Measurements from ENCODE around the gene NOX5. TPM values are rescaled to one million over a fixed set of nuclear protein-coding genes. Genes with fewer than 3 reads are reported as not detected.

NOX5 gene
- total RNA-seq, 1 experiment from 2014 or later, result not detected

GRCh38 chr15:68985361-68985891 lies 29.1 kb upstream of the NOX5 start:
- Histone ChIP-seq H3K4me3 (ENCODE audit: insufficient read depth, low read depth, low read length) (no peak overlapping the region), H3K36me3 (replicated peaks; ENCODE audit: control insufficient read depth, insufficient read depth, low read length) (no peaks in the 10 kb centered on the region), H3K27me3 (ENCODE audit: control insufficient read depth, insufficient read depth, low read length) (no peaks in the 10 kb centered on the region)
- DNase-seq, result no peak

- DNase-seq, result no peak
- Histone ChIP-seq H3K27me3 (ENCODE audit: control insufficient read depth, insufficient read depth, low read length) (no peaks in the 10 kb centered on the region), H3K4me3 (ENCODE audit: insufficient read depth, low read depth, low read length) (no peak overlapping the region), H3K36me3 (replicated peaks; ENCODE audit: control insufficient read depth, insufficient read depth, low read length) (no peaks in the 10 kb centered on the region)
Observed at GRCh38 chr15:68986322-68986721, 28.2 kb upstream of the NOX5 start.

GRCh38 chr15:68987120-68987519 lies 27.4 kb upstream of the NOX5 start:
- DNase-seq, result no peak
- H3K27me3 ChIP-seq (ENCODE audit: control insufficient read depth, insufficient read depth, low read length), result no peaks in the 10 kb centered on the region
- no peaks in the 10 kb centered on the region for H3K36me3 ChIP-seq (replicated peaks; ENCODE audit: control insufficient read depth, insufficient read depth, low read length)
- H3K4me3 ChIP-seq (ENCODE audit: insufficient read depth, low read depth, low read length), result no peak overlapping the region

- H3K36me3 ChIP-seq (replicated peaks; ENCODE audit: control insufficient read depth, insufficient read depth, low read length), result no peaks in the 10 kb centered on the region
- H3K27me3 ChIP-seq (ENCODE audit: control insufficient read depth, insufficient read depth, low read length), result no peaks in the 10 kb centered on the region
- no peak overlapping the region for H3K4me3 ChIP-seq (ENCODE audit: insufficient read depth, low read depth, low read length)
- DNase-seq, result no peak
Observed at GRCh38 chr15:68987676-68988075, 26.8 kb upstream of the NOX5 start.

GRCh38 chr15:68989541-68990230 lies 24.8 kb upstream of the NOX5 start:
- no peak for DNase-seq
- no peaks in the 10 kb centered on the region for H3K27me3 ChIP-seq (ENCODE audit: control insufficient read depth, insufficient read depth, low read length)
- H3K4me3 ChIP-seq (ENCODE audit: insufficient read depth, low read depth, low read length), result no peak overlapping the region
- H3K36me3 ChIP-seq (replicated peaks; ENCODE audit: control insufficient read depth, insufficient read depth, low read length), result no peaks in the 10 kb centered on the region

- Histone ChIP-seq H3K36me3 (replicated peaks; ENCODE audit: control insufficient read depth, insufficient read depth, low read length) (no peaks in the 10 kb centered on the region), H3K4me3 (ENCODE audit: insufficient read depth, low read depth, low read length) (no peak overlapping the region), H3K27me3 (ENCODE audit: control insufficient read depth, insufficient read depth, low read length) (no peaks in the 10 kb centered on the region)
- peak; percentile 58 for DNase-seq
Observed at GRCh38 chr15:68990231-68990991, 24.1 kb upstream of the NOX5 start.

- no peak for DNase-seq
- no peaks in the 10 kb centered on the region for H3K27me3 ChIP-seq (ENCODE audit: control insufficient read depth, insufficient read depth, low read length)
- no peak overlapping the region for H3K4me3 ChIP-seq (ENCODE audit: insufficient read depth, low read depth, low read length)
- no peaks in the 10 kb centered on the region for H3K36me3 ChIP-seq (replicated peaks; ENCODE audit: control insufficient read depth, insufficient read depth, low read length)
Observed at GRCh38 chr15:68990992-68991500, 23.4 kb upstream of the NOX5 start.

- DNase-seq, result no peak
- no peak overlapping the region for H3K4me3 ChIP-seq (ENCODE audit: insufficient read depth, low read depth, low read length)
- H3K36me3 ChIP-seq (replicated peaks; ENCODE audit: control insufficient read depth, insufficient read depth, low read length), result no peaks in the 10 kb centered on the region
- H3K27me3 ChIP-seq (ENCODE audit: control insufficient read depth, insufficient read depth, low read length), result no peaks in the 10 kb centered on the region
Observed at GRCh38 chr15:68991723-68992122, 22.8 kb upstream of the NOX5 start.

GRCh38 chr15:68992696-68993095 lies 21.8 kb upstream of the NOX5 start:
- no peak for DNase-seq
- no peak overlapping the region for H3K4me3 ChIP-seq (ENCODE audit: insufficient read depth, low read depth, low read length)
- no peaks in the 10 kb centered on the region for H3K27me3 ChIP-seq (ENCODE audit: control insufficient read depth, insufficient read depth, low read length)
- no peaks in the 10 kb centered on the region for H3K36me3 ChIP-seq (replicated peaks; ENCODE audit: control insufficient read depth, insufficient read depth, low read length)

GRCh38 chr15:68993276-68993675 lies 21.2 kb upstream of the NOX5 start:
- no peak for DNase-seq
- no peaks in the 10 kb centered on the region for H3K36me3 ChIP-seq (replicated peaks; ENCODE audit: control insufficient read depth, insufficient read depth, low read length)
- no peaks in the 10 kb centered on the region for H3K27me3 ChIP-seq (ENCODE audit: control insufficient read depth, insufficient read depth, low read length)
- no peak overlapping the region for H3K4me3 ChIP-seq (ENCODE audit: insufficient read depth, low read depth, low read length)

GRCh38 chr15:68994149-68994548 lies 20.3 kb upstream of the NOX5 start:
- H3K36me3 ChIP-seq (replicated peaks; ENCODE audit: control insufficient read depth, insufficient read depth, low read length), result no peaks in the 10 kb centered on the region
- no peak for DNase-seq
- H3K4me3 ChIP-seq (ENCODE audit: insufficient read depth, low read depth, low read length), result no peak overlapping the region
- H3K27me3 ChIP-seq (ENCODE audit: control insufficient read depth, insufficient read depth, low read length), result no peaks in the 10 kb centered on the region

- H3K36me3 ChIP-seq (replicated peaks; ENCODE audit: control insufficient read depth, insufficient read depth, low read length), result no peaks in the 10 kb centered on the region
- no peaks in the 10 kb centered on the region for H3K27me3 ChIP-seq (ENCODE audit: control insufficient read depth, insufficient read depth, low read length)
- H3K4me3 ChIP-seq (ENCODE audit: insufficient read depth, low read depth, low read length), result no peak overlapping the region
- no peak for DNase-seq
Observed at GRCh38 chr15:68994981-68995761, 19.3 kb upstream of the NOX5 start.

GRCh38 chr15:68997050-68997449 lies 17.4 kb upstream of the NOX5 start:
- no peak for DNase-seq

GRCh38 chr15:68997930-68998777 lies 16.3 kb upstream of the NOX5 start:
- Histone ChIP-seq H3K27me3 (ENCODE audit: control insufficient read depth, insufficient read depth, low read length) (no peaks in the 10 kb centered on the region), H3K36me3 (replicated peaks; ENCODE audit: control insufficient read depth, insufficient read depth, low read length) (no peaks in the 10 kb centered on the region), H3K4me3 (ENCODE audit: insufficient read depth, low read depth, low read length) (no peak overlapping the region)
- DNase-seq, result no peak

More at GRCh38 chr15:68997050-68997449, 17.4 kb upstream of the NOX5 start:
- Histone ChIP-seq H3K36me3 (replicated peaks; ENCODE audit: control insufficient read depth, insufficient read depth, low read length) (no peaks in the 10 kb centered on the region), H3K27me3 (ENCODE audit: control insufficient read depth, insufficient read depth, low read length) (no peaks in the 10 kb centered on the region), H3K4me3 (ENCODE audit: insufficient read depth, low read depth, low read length) (no peak overlapping the region)
